Measurements from ENCODE around the gene NLRP4. TPM values are rescaled to one million over a fixed set of nuclear protein-coding genes. Genes with fewer than 3 reads are reported as not detected.

Gene NLRP4
- not detected in 2 replicates for total RNA-seq

DNA sequence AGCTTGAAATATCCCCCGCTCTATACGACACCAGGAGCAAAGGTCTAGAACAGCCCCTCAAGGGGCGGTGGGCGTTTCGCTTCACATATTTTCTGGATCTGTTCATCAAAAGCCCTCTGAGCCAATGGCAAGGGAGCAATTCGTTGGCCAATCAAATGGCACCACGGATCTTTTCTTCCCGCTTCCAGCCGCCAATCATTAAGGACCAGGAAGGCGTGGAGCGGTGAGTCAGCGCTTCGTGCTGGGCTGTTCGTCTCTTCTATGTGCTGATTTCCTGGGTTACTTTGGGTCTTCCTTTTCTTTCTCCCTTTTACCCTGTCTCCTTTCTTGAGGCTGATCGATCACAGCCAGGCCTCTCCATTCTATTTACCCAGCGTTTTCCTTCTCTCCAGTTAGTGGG is at the start of gene NLRP4:
NLRP4 (plus strand) TSS at position 201 of the 400 bp plus-strand sequence. CDS start 15,541 bp downstream, outside the sequence.

GRCh38 chr19:55831846-55832245 is 4.5 kb upstream of the NLRP4 start, which contains the start of gene NLRP11:
NLRP11 (minus strand) TSS chr19:55831999; CDS start chr19:55818174, 13,825 bp downstream.

Other genes with a start within 250 kb of the NLRP4 start
- 6.9 and 7.9 TPM in 2 replicates for gene FIZ1, start 237.0 kb upstream of the NLRP4 start, total RNA-seq
- 20.2 and 24.9 TPM in 2 replicates for gene ZNF524, start 236.3 kb upstream of the NLRP4 start, total RNA-seq
- 2.7 and 3.7 TPM in 2 replicates for gene ZNF865, start 230.9 kb upstream of the NLRP4 start, total RNA-seq
- 2.3 and 3.2 TPM in 2 replicates for gene ZNF784, start 212.0 kb upstream of the NLRP4 start, total RNA-seq
- gene ZNF580, start 195.5 kb upstream of the NLRP4 start, total RNA-seq = 8.0 and 8.3 TPM in 2 replicates
- gene ZNF581, start 192.9 kb upstream of the NLRP4 start, total RNA-seq = 20.5 and 40.1 TPM in 2 replicates
- 7.1 and 7.3 TPM in 2 replicates for gene CCDC106, start 188.3 kb upstream of the NLRP4 start, total RNA-seq
- 96.4 and 163 TPM in 2 replicates for gene U2AF2, start 181.5 kb upstream of the NLRP4 start, total RNA-seq
- 107 and 117 TPM in 2 replicates for gene EPN1, start 161.3 kb upstream of the NLRP4 start, total RNA-seq
- gene NLRP9, start 98.1 kb upstream of the NLRP4 start, total RNA-seq = not detected in 2 replicates
- not detected in 2 replicates for gene RFPL4A, start 77.4 kb upstream of the NLRP4 start, total RNA-seq
- not detected in 2 replicates for gene RFPL4AL1, start 67.4 kb upstream of the NLRP4 start, total RNA-seq
- not detected in 2 replicates for gene NLRP11, start 4.5 kb upstream of the NLRP4 start, total RNA-seq
- not detected in 2 replicates for gene NLRP13, start 95.8 kb downstream of the NLRP4 start, total RNA-seq
- gene NLRP8, start 111.3 kb downstream of the NLRP4 start, total RNA-seq = not detected in 2 replicates
- gene NLRP5, start 150.2 kb downstream of the NLRP4 start, total RNA-seq = not detected in 2 replicates

All from hair follicular keratinocyte (primary cell).